ENCODE data around the gene NRG2. TPM values are rescaled to one million over a fixed set of nuclear protein-coding genes. Genes with fewer than 3 reads are reported as not detected.

NRG2 gene
- total RNA-seq, 1 experiment from 2014 or later = 0.17 TPM

DNA sequence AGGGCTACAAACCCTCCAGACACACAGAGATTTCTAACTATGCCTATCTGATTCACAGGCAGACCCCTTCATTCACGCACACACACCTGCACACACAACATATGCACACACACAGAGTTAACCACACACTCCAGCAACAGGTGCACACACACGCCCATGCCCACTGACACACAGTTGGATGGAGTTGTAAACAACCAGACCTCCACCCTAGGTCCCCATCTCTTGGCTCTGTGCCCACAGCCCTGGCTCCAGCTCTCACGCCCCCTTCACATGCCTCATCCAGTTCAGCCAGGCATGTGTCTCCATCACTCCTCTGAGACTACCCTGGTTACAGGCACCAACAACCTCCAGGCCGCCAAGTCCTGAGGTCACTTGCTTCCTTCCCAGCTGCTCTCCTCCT is 186.4 kb downstream of the NRG2 start:
- DNase-seq (ENCODE audit: low read depth) = no peak

- DNase-seq (ENCODE audit: low read depth) = no peak
These were observed 187.1 kb downstream of the NRG2 start for GRCh38 chr5:139855946-139856540.

DNA sequence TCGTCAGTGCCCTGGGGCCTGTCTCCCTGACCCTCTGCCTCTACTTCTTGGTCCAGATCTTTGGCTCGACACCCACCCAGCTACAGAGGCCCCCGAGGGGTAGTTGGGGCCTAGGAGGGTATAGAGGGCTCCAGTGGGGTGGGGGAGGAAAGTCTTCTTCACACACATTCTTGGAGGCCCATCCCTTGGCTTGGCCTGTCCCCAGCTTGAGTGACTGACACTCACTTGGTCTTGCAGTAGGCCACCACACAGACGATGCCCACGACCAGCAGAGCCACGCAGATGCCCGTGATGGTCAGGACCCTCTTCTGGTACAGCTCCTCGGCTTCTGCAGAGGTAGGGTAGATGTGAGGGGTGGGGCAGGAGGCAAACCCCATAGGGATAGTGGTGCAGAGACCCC is 187.6 kb downstream of the NRG2 start:
- no peak for DNase-seq (ENCODE audit: low read depth)

- DNase-seq (ENCODE audit: low read depth) = no peak
These were observed 188.1 kb downstream of the NRG2 start for GRCh38 chr5:139854953-139855352.

GRCh38 chr5:139854029-139854605 is 189.0 kb downstream of the NRG2 start:
- DNase-seq (ENCODE audit: low read depth) = no peak

- DNase-seq (ENCODE audit: low read depth) = no peak
These were observed 190.4 kb downstream of the NRG2 start for GRCh38 chr5:139852696-139853095.

GRCh38 chr5:139851558-139851957 is 191.5 kb downstream of the NRG2 start:
- no peak for DNase-seq (ENCODE audit: low read depth)

DNA sequence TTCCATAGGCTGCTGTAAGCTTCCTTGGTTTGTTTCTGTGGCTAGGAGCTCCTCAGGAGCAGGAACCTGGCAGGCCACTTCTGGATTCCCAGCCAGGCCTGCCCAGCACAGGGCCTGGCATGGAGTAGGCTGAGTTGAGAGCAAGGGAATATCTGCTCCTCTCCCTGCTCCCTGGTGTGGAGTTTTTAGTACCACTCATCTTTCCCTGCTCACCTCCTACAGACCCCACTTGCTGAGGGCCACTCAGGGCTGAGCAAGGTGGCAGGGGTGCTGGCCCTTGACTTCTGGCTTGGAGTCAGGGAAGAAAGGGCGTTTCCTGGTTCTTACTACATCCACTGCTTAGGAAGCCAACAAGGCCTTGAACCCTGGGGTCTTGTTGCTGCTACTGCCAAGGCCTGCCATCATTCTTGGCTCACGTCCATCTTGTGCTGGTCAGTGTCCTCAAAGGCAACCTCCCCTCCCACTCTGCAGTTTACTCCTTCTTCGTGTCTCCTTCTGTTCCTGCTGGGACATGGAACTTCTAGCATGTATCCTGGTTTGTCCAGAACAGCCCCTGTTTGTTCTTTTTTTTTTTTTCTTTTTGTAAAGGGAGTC is 192.6 kb downstream of the NRG2 start:
- no peak for DNase-seq (ENCODE audit: low read depth)

DNA sequence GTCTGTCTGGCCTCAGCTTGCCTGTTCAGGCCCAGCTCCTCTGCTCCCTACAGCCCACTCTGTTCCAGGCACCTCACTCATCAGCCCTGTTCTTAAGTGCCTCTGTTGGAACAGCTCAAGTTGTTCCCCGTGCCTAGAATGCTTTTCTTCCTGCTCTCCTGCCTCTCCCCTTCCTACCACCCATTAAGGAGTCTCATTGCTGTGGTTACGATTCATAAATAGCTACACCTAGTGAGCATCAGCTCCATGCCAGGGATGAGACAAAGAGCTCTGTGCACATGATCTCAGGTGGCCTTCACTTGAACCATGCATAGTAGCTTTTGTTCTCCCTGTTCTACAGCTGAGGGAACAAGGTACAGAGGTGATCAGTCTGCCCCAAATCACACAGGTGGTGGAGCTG is 193.2 kb downstream of the NRG2 start:
- DNase-seq (ENCODE audit: low read depth) = peak; percentile 31

- DNase-seq (ENCODE audit: low read depth) = no peak
These were observed 193.6 kb downstream of the NRG2 start for GRCh38 chr5:139849501-139849900.

GRCh38 chr5:139848508-139849100 is 194.5 kb downstream of the NRG2 start:
- DNase-seq (ENCODE audit: low read depth) = peak; percentile 21

DNA sequence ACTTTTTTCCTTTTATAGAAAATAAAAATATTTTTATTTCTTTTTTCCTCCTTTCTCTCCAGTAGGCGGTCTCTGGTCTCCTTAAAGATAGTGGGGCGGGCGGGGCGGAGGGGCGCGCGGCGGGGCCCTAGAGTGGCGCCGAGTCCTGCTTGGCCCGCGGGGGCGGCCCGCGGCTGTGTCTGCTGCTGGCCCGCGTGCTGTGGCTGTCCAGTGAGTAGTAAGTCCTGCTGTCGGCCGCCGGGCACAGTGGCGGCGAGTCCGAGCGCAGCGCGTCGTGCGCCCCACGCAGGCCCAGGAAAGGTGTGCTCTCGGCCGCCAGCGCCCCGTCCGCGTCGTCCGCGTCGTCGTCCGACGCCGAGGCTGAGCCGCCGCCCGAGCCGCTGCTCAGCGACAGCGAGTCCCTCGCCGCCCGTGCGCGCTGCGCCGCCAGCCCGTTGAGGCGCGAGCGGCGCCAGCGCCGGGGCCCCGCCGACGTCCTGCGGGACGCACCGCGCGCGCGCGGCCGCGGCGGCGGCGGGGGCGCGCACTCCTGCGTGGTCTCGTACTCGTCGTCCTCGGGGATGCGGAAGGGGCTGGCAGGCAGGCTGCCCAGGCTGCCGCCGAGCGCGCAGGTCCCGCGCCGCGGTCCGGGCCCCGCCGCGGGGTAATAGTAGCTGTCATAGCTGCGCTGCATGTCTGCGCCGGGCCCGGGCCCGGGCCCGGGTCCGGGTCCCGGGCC is 195.2 kb downstream of the NRG2 start:
- peak; percentile 86 for DNase-seq (ENCODE audit: low read depth)

GRCh38 chr5:139847091-139847490 is 196.0 kb downstream of the NRG2 start:
- DNase-seq (ENCODE audit: low read depth) = no peak

DNA sequence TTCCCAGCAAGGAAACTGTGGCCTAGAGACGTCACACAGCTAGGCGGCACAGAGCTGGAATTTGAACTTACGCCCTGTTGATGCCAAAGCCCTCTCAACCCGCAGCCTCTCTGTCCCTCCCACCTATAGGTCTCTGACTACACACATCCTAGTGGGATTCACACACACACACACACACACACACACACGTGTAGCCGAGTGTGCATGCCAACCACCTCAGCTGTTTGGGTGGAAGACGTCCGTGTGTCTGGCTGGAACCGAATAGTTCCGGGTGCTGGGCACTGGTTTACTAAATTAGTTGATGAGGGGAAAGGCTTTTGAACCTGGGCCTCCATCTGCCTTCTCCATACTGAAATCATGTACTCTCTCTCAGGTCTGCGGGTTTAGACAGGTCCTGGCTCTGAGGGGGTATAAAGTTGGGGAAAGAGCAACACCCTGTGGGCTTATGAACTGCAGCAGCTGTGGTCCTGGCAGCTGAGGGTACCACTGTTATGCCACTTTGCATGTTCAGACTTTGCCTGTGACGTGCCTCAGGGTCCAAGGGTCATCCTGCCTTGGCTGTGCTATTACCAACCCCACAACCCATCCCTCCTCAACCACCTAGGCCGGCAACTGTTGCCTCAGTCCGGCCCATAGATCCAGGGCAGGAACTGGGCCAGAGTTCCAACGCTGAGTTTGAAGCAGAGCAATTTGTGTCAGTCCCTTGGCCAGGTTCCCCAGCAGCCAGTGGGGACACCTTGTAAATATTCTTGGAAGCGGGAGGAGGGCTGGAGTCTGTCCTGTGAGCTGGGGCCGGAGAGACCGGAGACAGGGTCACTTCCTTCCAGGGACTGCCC is 197.0 kb downstream of the NRG2 start:
- DNase-seq (ENCODE audit: low read depth) = no peak

DNA sequence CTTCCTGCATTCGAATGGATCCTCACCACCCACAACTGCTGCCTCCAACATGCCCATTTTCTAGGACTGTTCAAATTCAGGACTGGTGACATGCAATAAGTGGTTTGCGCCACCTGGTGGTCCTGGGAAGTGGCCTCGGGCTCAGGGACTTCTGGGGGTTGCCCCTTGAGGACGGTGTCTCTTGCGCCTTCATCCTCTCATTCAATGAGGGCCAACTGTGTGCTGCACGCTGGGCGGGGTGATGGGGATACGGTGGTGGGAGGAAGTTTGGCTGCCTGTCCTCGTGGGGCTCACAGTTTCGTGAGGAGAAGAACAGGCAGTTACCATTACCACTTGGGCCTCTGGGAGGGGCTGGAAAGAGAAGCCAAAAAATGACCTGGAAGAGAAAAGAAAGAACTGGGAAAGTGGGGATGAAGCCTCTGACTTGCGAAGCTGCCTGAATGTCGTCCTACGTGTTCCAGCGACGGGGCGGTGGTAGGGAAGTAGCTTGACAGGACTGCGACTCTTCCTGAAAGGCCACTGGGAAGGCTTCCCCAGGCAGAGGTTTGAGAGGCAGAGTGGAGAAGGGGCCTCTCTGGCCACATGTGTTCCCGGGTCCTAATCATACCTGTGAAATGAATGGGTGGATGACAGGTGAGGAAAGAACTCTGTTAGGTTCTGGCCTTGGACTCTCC is 198.5 kb downstream of the NRG2 start:
- peak; percentile 84 for DNase-seq (ENCODE audit: low read depth)

DNA sequence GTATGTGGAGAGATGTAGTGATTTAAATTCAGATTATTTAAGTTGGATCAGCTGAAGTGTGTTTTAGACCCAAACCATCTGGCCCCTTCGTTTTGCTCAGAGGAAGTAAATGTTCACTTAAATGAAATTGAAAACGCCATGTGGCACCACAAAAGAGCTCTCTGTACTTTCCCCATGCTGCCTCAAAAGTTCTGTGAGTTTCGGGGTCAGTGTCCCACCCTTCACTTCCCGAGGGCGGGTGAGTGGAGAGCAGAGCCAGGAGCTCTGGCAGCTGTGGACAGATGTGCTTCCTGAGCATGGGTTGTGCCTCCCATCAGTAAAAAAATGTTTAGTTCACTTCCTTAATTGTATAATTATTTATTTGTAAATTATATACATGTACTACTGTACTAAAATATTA is 199.1 kb downstream of the NRG2 start:
- DNase-seq (ENCODE audit: low read depth) = no peak

- no peak for DNase-seq (ENCODE audit: low read depth)
These were observed 200.8 kb downstream of the NRG2 start for GRCh38 chr5:139842321-139842720.

DNA sequence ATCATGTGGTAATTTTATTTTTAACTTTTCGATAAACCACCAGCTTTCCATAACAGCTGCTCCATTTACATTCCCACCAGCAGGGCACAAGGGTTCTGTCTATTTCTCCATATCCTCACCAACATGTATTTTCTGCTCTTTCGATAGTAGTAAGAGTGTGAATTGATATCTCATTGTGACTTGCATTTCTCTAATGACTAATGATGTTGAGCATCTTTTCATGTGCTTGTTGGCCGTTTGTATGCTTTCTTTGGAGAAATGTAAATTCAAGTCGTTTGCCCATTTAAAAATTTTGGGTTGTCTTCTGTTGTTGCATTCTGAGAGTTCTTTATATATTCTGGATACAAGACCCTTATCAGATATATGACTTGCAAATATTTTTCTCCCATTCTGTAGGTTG is 201.6 kb downstream of the NRG2 start:
- DNase-seq (ENCODE audit: low read depth) = no peak

DNA sequence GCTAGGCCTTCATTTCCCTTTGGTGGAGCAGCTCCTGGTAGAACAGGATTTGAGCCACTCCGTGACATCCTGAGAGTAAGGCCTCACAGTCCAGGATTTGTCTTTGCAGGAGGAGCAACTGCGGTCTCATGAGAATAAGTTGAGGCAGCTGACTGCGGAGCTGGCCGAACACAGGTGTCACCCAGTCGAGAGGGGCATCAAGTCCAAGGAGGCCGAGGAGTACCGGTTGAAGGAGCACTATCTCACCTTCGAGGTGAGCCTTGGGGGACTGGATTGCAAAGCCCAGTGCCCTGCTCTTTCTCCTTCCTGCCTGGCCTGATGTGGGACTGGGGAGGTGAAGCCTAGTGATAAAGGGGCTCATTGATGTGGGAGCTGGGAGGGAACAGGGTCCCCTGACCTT is 203.2 kb downstream of the NRG2 start:
- no peak for DNase-seq (ENCODE audit: low read depth)

GRCh38 chr5:139839232-139839815 is 203.8 kb downstream of the NRG2 start:
- DNase-seq (ENCODE audit: low read depth) = no peak

Data from Daoy (cell line).